Glomerular visceral epithelial cell (primary cell): Measurements from ENCODE around the gene RNF10.
"Not testable (repeated sequence)": the region's sequence is repeated elsewhere in the genome, so short reads cannot be mapped to it uniquely, and the experiment has no call there.

Source experiments
- DNase-seq: peaks from one replicate; pipeline ENCODE4 v3.0.0-alpha.2; 2016; ENCODE audit errors: extremely low spot score

Gene RNF10

DNA sequence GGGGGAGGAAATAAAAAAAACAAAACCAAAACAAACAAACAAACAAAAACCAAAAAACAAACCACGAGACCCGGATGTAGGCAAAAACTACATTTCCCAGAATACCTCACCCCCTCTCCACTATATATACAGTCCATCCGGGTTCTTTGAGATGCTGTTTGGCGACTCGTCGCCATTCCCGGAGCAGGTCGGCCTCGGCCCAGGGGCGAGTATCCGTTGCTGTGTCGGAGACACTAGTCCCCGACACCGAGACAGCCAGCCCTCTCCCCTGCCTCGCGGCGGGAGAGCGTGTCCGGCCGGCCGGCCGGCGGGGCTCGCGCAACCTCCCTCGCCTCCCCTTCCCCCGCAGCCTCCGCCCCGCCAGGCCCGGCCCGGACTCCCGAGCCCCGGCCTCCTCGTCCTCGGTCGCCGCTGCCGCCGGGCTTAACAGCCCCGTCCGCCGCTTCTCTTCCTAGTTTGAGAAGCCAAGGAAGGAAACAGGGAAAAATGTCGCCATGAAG is at the start of gene RNF10:
Gene RNF10 (plus strand): TSS at position 154 of the 500 bp plus-strand sequence. CDS start 456 bp downstream, outside the sequence.
- DNase-seq: peak; percentile 78

DNA sequence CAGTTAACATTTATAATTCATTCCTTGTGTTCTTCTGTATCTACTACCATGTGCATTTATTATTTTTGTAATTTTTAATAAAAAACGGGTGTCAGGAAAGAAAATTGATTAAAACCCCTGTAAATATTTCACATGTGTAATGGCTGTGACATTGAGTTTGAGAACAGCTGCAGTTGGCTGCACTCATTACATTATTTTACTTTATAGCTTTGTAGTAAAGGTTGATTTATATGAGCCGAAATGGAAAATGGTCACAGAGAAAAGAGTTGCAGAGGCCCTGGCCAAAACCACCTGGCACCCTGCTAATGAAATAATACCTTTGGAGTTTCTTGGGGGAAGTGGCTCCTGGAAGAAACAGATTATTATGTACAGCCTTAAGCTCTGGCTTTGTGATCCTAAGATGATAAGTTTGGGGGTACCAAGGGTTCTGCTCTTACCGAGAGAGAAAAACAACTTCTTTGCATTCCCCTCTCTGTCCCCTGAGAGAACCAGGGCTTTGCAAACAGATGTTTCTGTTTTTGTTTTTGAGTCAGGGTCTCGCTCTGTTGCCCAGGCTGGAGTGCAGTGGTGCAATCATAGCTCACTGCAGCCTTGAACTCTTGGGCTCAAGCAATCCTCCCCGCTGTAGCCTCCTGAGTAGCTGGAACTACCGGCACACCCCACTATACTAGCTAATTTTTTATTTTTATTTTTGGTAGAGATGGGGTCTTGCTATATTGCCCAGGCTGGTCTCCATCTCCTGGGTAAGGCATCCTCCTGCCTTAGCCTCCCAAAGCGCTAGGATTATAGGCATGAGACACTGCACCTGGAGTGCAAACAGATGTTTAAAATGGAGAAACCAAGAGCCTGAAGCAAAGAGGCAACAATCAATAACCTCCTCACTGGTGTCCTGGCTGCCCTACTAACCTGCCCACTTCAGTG is 47.9 kb upstream of the RNF10 start:
- DNase-seq: no peak

DNA sequence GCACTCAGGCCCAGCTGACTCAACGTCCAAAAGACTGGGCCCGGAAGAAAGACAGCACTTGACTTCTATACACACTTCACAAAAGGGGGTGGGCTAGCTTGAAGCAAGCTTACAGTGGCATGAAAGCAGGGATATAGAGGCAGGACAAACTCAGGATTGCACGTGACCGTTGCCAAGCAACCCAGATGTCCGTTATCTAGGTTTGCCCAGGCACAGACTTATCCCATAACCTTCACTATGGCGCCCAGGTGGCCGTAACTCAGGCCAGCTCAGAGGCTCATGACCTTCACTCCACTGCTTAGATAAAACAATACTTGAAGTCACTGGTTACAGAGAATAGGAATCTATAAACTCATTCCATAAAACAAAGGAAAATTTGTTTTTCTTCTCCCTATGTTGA is 46.6 kb upstream of the RNF10 start:
- DNase-seq: not testable (repeated sequence)

DNA sequence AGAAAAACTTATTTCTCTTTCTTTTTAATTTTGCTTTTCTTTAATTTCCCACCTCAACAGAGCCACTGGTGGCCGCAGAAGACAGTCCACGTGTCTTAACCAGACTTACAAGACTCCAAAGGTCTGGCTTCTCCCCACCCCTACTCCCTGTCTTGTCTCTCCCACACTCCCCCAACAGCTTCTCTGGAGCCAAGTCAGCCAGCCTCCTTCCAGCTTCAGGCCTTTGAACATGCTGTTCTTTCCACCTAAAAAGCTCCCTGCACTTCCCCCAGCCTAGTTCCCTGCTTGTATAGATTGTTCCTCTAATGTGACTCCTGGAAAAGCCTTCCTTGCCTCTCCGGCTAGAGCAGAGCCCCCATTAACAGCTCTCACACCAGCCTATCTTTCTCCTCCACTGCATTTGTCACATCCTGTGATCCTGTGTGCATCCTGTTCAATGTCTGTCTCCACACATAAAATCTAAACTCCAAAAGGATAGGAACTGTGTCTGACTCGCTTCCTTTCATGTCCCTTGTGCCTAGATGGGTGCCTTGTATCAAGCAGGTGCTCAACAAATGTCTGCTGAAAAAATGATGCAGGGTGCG is 46.0 kb upstream of the RNF10 start:
- DNase-seq: no peak

DNA sequence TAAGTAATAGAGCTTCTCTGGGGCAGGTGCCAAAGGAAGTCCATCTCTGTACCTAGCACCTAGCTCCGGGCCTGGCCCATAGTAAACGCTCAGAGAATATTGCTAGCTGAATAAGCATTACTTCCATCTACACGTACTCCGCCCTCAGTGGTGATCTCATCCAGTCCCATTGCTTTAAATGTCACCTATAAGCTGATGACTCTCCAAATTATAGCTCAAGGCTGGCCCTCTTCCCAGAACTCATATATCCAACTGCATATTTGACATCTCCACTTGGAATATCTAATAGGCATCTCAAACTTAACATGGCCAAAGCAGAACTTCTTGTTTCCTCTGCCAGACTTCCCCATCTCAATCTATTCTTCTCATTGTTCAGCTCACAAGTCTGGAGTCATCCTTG is 45.1 kb upstream of the RNF10 start:
- no peak for DNase-seq

DNA sequence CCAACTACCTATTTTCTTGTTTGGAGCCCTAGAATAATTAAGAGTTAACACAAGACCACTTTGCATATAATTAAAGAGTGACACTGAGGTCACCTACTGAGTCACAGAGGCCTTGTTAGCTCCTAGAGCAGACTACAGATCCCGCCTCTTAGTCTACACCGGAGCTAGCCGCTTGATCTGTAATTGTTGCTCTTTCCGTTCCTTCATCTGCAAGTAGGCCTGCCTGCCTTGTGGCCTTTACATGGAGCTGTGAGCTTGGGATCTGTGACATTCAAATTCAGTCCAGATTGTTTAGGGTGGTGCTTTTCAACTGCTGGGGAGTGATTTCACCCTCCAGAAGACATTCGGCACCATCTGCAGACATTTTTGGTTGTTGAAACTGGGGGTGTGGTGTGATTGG is 43.8 kb upstream of the RNF10 start:
- DNase-seq: no peak

DNA sequence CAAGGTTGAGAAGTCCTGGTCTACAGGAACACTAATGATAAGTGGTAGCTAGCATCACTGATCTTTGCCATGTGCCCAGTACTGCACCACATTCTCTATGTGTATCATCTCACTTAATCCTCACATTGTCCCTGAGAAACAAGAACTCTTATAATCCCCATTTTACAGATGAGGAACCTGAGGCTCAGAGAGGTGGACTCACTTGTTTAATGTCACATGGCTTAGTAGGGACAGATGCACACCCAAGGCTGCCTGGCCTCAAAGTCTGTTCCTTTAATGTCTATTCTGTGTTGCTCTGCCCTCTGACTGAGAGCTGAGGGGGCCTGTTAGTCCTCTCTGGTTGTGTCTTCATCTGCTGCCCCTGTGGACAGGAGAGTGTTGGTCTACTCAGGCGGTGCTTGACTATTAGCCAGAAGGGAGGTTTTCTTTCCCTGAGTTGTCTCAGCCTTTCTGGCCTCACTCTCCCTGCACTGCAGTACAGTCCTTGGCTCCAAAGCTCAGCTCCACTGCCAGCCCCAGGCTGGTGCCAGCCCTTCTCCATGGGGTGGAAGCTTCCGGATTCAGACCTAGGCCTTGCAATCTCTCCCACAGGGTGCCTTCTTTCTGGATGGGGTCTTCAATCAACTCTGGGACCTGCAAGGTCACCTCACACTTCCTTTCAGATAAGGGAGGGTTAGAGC is 43.2 kb upstream of the RNF10 start:
- no peak for DNase-seq

DNA sequence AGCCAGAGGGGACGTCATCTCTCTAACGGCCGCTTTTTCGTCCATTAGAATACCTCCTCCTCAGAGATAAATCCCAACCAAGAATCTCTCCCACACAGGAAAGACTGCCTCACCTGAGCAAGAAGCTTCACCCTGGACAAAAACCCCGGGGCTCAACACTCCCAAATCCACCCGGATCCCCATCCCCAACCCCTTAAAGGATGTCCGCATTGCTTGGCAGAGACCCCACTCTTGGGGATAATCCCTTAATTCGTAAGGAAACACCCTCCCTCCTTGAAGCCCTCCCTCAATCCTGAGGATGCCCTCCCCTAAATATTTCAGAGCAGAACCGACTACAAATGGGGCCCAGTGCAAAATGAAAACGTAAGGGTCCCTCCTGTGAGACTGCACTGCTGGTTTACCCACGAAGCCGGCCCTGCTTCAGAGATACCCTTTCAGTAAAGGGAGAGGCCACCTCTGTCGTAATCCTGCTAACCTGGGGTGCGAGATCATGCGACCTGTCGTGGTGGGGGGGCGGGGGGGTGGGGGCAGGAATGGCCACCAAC is 38.9 kb upstream of the RNF10 start:
- no peak for DNase-seq

DNA sequence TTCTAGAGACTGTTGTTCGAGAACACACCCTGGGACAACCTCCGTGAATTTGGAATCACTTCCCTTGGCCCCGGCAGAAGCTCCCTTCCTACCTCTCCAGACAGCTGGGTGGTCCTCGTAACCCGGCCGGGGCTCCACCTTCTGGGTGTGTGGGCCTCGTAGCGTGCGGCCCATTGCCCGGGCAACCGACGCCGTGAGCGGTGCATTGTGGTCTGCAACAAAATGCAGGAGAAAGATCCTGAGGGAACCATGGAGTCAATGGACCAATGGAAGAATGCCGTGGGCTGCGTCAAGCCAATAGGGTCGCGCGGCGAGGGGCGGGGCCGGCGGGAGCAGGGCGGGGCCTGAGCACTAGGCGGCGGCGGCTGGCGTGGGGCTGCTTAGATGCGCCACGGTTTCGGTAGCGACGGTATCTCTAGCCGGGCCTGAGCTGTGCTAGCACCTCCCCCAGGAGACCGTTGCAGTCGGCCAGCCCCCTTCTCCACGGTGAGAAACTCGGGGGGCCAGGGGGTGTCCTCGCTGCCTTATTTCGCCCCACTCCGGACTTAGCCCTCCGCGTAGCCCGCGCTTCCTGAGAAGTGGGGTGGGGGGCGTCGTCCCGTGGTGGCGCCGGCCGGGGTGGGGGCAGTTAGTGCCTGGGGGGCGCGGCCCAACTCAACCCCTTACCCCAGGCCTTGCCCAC is 38.3 kb upstream of the RNF10 start, which contains the start of gene DYNLL1:
Gene DYNLL1 (plus strand): TSS at position 383 of the 682 bp plus-strand sequence. CDS start 309 bp downstream, outside the sequence.
- peak; percentile 96 for DNase-seq

DNA sequence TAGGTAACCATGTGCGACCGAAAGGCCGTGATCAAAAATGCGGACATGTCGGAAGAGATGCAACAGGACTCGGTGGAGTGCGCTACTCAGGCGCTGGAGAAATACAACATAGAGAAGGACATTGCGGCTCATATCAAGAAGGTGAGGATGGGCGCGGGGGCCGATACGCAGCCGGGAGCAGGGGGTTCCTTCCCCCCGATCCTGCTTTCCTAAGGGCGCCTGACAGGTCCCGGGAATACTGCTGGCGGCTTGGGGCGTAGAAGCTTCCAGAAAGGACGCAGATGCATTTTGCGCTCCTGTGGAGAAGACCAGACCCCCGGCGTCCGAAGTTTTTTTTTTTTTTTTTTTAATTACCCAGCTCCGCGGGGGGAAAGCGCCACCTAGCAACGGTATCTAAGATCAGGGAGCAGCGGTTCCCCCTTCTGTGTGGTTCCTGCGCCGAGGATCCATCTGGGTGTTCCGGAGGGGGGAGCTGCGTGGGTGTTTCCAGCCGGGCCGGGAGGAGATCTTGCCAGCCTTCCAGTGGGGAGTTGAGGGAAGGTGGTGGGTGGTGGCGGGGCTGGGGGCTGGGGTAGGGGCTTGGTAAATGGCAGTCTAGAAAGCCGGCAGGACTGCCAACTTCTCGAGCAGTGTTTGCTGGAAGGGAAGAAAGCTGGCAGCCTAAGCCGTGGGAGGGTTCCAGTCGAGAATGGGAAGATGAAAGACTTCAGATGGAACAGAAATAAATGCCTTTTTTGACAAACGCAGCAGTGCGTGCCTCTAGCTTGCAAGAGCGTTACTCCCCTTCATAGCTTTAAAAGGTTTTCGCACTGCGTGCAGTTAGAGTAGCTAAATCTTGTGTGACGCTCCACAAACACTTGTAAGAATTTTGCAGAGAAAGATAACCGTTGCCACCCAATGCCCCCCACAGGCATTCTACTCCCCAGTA is 37.5 kb upstream of the RNF10 start:
- DNase-seq: peak; percentile 42

DNA sequence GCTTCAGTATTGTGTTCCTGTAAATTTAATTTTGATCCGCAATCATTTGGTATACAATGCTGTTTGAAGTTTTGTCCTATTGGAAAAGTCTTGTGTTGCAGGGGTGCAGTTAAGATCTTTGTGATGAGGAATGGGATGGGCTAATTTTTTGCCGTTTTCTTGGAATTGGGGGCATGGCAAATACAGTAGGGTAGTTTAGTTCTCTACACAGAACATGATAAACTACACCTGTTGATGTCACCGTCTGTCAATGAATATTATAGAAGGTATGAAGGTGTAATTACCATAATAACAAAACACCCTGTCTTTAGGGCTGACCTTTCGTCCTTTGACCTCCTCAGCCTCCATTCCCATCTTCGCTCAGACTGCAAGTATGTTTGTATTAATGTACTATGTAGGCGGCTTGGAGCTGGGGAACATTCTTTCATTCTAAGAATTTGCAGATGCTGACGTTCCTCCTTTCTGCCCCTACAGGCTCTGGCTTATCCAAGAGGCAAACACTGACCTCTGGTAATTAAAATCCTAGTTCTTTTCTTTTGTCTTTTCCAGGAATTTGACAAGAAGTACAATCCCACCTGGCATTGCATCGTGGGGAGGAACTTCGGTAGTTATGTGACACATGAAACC is 36.5 kb upstream of the RNF10 start:
- no peak for DNase-seq

DNA sequence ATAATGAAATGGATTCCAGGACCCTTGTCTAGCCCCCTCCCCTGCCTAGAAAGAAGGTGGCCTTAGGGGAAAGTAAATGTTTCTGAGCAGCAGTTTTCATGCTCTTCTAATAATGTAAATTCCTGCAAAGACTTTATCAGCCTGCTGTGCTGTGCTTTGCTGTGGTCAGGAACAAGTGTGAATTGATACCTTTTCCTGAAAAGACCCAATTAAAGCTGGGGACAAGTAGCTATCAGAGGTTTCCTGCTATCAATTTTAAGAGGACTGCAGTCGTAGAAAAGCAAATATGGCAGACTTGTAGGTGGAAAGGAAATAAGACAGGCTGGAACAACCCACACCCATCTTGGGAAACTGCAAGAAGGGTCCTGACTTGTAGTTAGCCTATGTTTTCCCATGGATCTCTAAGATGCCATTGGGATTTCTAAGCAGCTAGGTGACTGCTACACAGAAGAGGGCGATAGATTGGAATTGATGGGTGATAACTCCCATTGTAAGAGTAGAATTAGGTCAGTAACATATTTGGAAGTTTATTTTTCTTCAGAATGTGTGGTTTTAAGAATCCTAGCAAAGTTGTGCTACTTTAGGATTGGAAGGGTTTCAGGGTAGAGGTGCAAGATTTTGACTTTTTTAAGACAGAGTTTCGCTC is 35.2 kb upstream of the RNF10 start:
- DNase-seq: no peak

DNA sequence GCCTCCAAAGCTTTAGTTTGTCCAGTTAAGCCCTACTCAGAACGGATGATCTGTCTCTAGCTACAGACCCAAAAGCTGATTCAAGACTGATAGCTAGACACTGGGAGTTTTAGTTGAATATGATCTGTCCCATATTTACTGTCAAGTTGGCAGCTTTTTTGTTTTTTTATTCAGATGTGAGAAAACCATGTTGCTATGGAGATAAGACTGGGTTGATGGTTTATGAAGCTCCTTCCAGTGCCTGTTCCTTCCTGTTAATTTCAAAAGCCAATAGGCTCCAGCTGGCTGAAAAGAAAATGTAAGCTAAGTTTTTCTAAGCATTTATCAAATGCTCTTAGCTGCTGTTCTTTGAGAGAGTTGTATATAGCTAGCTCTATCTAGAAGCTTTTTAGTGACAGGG is 33.6 kb upstream of the RNF10 start:
- no peak for DNase-seq

DNA sequence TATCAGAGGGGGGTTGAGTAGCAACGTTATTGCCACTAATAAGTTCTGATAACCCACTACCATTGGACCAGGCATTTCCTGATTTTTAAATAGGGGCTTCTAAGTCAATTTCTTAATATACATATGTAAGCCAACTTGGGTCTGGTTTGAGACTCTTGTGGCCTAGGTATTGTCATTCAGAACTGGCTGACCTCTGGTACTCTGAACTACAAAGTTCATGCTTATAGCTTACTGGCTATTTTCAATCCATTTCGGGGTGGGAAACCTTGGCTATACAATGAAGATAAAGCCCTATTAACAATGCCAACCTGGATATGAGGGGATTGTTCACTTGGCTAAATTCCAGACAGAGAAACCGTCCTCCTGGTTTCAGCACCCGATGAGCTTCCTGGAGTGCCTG is 29.6 kb upstream of the RNF10 start:
- DNase-seq: no peak

DNA sequence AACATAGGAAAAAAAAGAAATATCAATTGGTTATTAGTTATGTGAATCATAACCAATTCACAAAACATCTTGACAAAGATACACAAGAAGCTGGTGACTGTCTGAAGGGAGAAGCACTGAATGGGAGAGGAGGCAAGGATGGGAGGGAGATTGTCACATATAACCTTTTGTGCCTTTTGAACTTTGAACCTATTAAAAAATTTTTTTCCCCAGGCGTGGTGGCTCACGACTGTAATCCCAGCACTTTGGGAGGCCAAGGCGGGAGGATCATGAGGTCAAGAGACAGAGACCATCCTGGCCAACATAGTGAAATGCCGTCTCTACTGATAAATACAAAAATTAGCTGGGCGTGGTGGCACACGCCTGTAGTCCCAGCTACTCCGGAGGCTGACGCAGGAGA is 25.6 kb upstream of the RNF10 start:
- DNase-seq: no peak

DNA sequence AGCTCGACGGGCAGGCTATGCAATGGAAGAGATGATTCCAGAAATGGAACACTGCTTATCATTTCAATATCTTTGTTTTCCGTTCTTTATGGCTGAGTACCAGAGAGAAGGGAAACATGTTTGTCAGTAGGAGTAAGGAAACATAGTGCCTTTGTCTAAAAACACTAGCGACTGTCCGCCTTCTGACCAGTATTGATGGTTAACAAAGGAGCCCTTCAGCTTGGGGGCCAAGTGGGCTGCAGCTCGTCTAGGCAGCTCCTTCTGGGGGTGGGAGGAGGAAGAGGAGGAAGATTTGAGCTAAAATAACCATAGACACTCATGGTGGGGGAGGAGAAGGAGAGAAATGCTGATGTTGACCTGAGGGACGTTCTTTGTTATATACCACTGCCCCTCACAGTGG is 20.2 kb upstream of the RNF10 start:
- no peak for DNase-seq

DNA sequence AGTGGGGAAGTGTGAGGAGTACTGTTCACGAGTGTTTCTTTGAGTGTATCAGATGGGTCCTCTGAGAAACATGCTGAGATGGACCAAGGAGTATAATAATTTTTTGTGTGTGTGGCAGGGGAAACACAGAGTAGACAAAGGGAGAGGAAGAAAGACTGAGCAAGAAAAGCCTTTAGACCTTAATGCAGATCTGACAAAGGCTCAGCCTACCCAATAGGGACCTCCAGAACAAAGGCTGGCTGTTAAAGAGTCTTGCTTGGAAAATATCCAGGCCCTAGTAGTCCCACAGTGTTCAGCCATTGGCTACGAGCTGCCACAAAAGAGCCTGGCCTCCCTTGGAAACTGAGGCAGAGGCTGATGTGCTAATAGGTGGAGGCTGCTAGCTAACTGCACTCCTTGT is 18.7 kb upstream of the RNF10 start:
- no peak for DNase-seq

DNA sequence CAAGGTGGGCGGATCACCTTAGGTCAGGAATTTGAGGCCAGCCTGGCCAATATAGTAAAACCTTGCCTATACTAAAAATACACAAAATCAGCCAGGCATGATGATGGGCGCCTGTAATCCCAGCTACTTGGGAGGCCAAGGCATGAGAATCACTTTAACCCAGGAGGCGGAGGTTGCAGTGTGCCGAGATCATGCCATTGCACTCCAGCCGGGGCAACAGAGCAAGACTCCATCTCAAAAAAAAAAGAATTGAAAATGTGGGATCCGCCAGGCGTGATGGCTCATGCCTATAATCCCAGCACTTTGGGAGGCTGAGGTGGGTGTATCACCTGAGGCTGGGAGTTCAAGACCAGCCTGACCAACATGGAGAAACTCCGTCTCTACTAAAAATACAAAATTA is 14.8 kb upstream of the RNF10 start:
- DNase-seq: not testable (repeated sequence)

DNA sequence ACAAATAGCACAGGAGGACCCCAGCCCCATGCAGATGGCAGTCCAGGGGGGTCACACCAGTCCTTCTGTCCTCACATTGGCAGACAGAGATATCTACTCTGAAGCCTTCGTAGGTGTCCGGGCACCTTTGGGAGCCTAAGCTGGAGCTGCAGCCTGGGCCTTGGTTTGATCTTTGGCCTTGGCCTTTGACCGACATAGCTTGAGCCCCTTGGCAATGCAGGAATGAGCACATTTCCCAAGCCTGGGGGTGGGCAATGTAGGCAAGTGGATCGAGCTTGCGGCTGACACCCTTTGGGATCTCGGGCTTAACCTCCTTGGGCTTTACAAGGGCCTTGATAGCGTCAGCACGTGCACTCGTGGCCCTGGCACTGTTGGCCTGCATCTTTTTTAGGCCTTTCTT is 11.6 kb upstream of the RNF10 start:
- no peak for DNase-seq
